GM21786 (cell line): ENCODE results near the gene RXRA.

Experiments
- ATAC-seq: cut with Tn5 transposase; IDR thresholded peaks from one replicate; pipeline ENCODE4 v1.9.1; 2021; ENCODE audit not compliant: unreplicated experiment

Gene RXRA

GRCh38 chr9:134396258-134396742, 70.0 kb downstream of the RXRA start:
- ATAC-seq = peak; percentile 40

GRCh38 chr9:134396825-134397224, 70.6 kb downstream of the RXRA start:
- no peak for ATAC-seq

- no peak for ATAC-seq
Measured at GRCh38 chr9:134398756-134399155, 72.5 kb downstream of the RXRA start.

- no peak for ATAC-seq
Measured at GRCh38 chr9:134399435-134400056, 73.3 kb downstream of the RXRA start.

GRCh38 chr9:134400283-134400682, 74.0 kb downstream of the RXRA start:
- no peak for ATAC-seq

- no peak for ATAC-seq
Measured at GRCh38 chr9:134401391-134401790, 75.1 kb downstream of the RXRA start.

- no peak for ATAC-seq
Measured at GRCh38 chr9:134402182-134402581, 75.9 kb downstream of the RXRA start.

- no peak for ATAC-seq
Measured at GRCh38 chr9:134403292-134403681, 77.0 kb downstream of the RXRA start.

GRCh38 chr9:134403682-134404301, 77.5 kb downstream of the RXRA start:
- no peak for ATAC-seq

GRCh38 chr9:134404376-134405358, 78.4 kb downstream of the RXRA start:
- ATAC-seq = no peak

GRCh38 chr9:134405527-134405926, 79.3 kb downstream of the RXRA start:
- ATAC-seq = no peak

- ATAC-seq = no peak
Measured at GRCh38 chr9:134406366-134407120, 80.3 kb downstream of the RXRA start.

- peak; percentile 69 for ATAC-seq
Measured at GRCh38 chr9:134407121-134407779, 81.0 kb downstream of the RXRA start.

GRCh38 chr9:134408389-134408788, 82.1 kb downstream of the RXRA start:
- no peak for ATAC-seq

- no peak for ATAC-seq
Measured at GRCh38 chr9:134408939-134409737, 82.9 kb downstream of the RXRA start.

- ATAC-seq = no peak
Measured at GRCh38 chr9:134410071-134410834, 84.0 kb downstream of the RXRA start.

GRCh38 chr9:134410835-134411217, 84.6 kb downstream of the RXRA start:
- no peak for ATAC-seq

- ATAC-seq = no peak
Measured at GRCh38 chr9:134411440-134412297, 85.4 kb downstream of the RXRA start.
